Colonic mucosa (tissue), 4 donors: ENCODE measurements around the gene RYK. TPM values are rescaled to one million over a fixed set of nuclear protein-coding genes. Genes with fewer than 3 reads are reported as not detected.
"Not testable (repeated sequence)": the region's sequence is repeated elsewhere in the genome, so short reads cannot be mapped to it uniquely, and the experiment has no call there.

Experiments used
- DNase-seq: peaks from one replicate; pipeline ENCODE4 v3.0.0-alpha.2; 2020
- H3K27ac ChIP-seq: fragments of 200-600 bp; one replicate; pipeline ENCODE4 v1.8.0; 2021
- H3K27me3 ChIP-seq: fragments of 200-600 bp; one replicate; pipeline ENCODE4 v1.8.0; 2021
- H3K36me3 ChIP-seq: fragments of 200-600 bp; one replicate; pipeline ENCODE4 v1.8.0; 2021
- H3K4me1 ChIP-seq: fragments of 200-600 bp; one replicate; pipeline ENCODE4 v1.8.0; 2021; ENCODE audit warnings: mild to moderate bottlenecking
- H3K4me3 ChIP-seq: fragments of 200-600 bp; one replicate; pipeline ENCODE4 v1.8.0; 2021
- H3K9ac ChIP-seq, 2 donors: one replicate each; pipeline ENCODE4 v1.7.0; 2013; ENCODE audit warnings: control low read depth in 2 of 2, low read depth in 2 of 2, low read length in 2 of 2
- H3K9me3 ChIP-seq: fragments of 200-600 bp; one replicate; pipeline ENCODE4 v1.8.0; 2021
- intact Hi-C: fragments of 100-400 bp; cut with DNase I; formaldehyde crosslinking; loops from one replicate; pipeline ENCODE4 v1.14.1; 2022
- total RNA-seq, 2 donors: library from RNA; stranded (reverse); fragmentation: NEBNext Ultra II Directional in 1 of 2; extraction: Animal tissue kit (Norgen Biotek cat#: 25700) in 1 of 2; gene quantifications; one replicate each; pipeline ENCODE4 v1.2.1, GENCODE V29; 2021
- TF ChIP-seq, protein P1 (sequence below): fragments of 200-600 bp; IDR thresholded peaks from one replicate; pipeline ENCODE4 v1.8.0; 2022; ENCODE audit warnings: antibody characterized with exemption, mild to moderate bottlenecking
- donor health status: healthy.
- donor health status: DM: no; HTN: no; CAD: no.
- donor health status: DM: no; HTN: no; CAD: no.

Gene RYK
- total RNA-seq, 2 donors from 2014 or later = 30.7 to 40.6 TPM

DNA sequence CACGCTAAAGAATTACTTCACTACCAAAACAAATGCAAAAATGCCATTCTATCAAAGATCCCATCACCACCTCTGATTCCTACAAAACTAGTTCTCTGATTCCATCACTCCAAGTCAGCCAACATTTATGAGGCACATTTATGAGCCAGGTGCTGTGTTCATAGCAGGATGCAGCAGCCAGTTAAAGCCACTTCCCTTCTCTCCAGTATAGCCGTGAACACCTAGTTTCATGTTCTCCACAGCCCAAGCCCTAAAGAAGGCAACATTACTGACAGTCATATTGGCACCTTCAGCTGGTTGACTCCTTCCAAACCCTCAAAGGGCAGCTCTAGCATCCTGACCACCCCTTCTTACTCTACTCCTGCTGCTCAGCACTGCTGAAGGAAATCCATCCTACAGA is 36.4 kb downstream of the RYK start:
- Histone ChIP-seq H3K4me3 (no peak overlapping the region), H3K4me1 (no peaks in the 10 kb centered on the region), H3K9ac (no peak overlapping the region), H3K36me3 (no peaks in the 10 kb centered on the region), H3K27ac (no peak overlapping the region), H3K9me3 (no peaks in the 10 kb centered on the region), H3K27me3 (no peaks in the 10 kb centered on the region)
- no peak for DNase-seq
- intact Hi-C loops = loop anchor here (5.0 kb wide), 3 partner anchors 83 to 282 kb away; no protein-coding TSS in a partner anchor
- TF ChIP-seq, protein P1, sequence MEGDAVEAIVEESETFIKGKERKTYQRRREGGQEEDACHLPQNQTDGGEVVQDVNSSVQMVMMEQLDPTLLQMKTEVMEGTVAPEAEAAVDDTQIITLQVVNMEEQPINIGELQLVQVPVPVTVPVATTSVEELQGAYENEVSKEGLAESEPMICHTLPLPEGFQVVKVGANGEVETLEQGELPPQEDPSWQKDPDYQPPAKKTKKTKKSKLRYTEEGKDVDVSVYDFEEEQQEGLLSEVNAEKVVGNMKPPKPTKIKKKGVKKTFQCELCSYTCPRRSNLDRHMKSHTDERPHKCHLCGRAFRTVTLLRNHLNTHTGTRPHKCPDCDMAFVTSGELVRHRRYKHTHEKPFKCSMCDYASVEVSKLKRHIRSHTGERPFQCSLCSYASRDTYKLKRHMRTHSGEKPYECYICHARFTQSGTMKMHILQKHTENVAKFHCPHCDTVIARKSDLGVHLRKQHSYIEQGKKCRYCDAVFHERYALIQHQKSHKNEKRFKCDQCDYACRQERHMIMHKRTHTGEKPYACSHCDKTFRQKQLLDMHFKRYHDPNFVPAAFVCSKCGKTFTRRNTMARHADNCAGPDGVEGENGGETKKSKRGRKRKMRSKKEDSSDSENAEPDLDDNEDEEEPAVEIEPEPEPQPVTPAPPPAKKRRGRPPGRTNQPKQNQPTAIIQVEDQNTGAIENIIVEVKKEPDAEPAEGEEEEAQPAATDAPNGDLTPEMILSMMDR = no peak

DNA sequence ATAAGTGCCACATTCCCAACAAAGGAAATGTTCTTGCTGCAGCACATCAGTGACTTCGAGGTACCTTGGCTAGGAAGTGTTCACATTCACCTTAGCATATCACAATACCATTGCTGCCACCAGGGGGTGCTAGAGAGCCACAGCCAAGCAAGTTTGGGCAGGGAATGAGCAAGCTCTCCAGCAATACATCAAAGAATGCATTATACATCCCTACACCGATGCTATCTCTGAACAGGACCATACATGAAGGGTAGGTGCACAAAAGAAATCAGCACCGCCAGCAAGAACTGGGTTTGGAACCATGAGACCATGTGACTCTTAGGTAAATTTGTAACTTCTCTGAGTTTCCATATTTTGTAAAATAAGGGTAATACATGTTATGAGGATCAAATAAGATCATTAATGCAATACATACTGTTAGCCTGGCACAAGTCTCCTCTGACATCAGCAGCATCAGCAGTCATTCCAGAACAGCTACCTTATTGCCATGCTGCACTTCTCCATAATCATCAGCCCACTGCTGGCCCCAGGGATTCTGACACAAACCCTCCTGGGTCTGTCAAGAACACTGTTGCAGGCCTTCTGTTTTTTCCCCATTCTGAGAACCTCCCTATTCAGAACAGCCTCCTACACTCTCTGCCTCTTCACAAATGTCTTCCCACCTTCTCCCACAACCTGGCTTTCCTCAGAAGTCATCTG is 37.5 kb downstream of the RYK start:
- intact Hi-C loops = loop anchor here (5.0 kb wide), 3 partner anchors 84 to 281 kb away; no protein-coding TSS in a partner anchor
- Histone ChIP-seq H3K9ac (no peak overlapping the region), H3K4me1 (no peaks in the 10 kb centered on the region), H3K36me3 (no peaks in the 10 kb centered on the region), H3K4me3 (no peak overlapping the region), H3K27ac (no peak overlapping the region), H3K27me3 (no peaks in the 10 kb centered on the region), H3K9me3 (no peaks in the 10 kb centered on the region)
- DNase-seq = peak; percentile 92
- TF ChIP-seq, protein P1 = peak; percentile 93

DNA sequence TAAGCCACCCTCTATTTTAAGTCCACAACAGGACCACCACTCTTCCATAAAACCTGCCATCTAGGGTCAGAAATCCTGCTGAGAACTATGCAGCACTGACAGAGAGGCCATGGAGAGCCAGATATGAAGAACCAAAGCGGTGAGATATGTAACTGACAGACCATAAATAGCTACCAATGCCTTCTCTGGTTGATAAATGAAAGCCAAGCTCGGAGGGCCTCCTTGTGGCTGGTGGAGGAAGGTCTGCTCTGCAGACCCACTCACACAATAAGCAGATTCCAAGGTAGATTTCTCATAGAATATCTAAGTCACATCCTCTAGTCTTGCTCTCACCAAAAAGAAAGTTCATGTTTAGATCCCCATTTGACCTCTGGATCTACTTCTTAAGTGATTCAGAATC is 38.9 kb downstream of the RYK start:
- H3K36me3 ChIP-seq = no peaks in the 10 kb centered on the region
- H3K27ac ChIP-seq = no peak overlapping the region
- TF ChIP-seq, protein P1 = no peak
- intact Hi-C loops = loop anchor here (5.0 kb wide), 3 partner anchors 86 to 279 kb away; no protein-coding TSS in a partner anchor
- H3K4me3 ChIP-seq = no peak overlapping the region
- no peaks in the 10 kb centered on the region for H3K9me3 ChIP-seq
- DNase-seq = no peak
- no peaks in the 10 kb centered on the region for H3K27me3 ChIP-seq
- H3K9ac ChIP-seq = no peak overlapping the region
- H3K4me1 ChIP-seq = no peaks in the 10 kb centered on the region

DNA sequence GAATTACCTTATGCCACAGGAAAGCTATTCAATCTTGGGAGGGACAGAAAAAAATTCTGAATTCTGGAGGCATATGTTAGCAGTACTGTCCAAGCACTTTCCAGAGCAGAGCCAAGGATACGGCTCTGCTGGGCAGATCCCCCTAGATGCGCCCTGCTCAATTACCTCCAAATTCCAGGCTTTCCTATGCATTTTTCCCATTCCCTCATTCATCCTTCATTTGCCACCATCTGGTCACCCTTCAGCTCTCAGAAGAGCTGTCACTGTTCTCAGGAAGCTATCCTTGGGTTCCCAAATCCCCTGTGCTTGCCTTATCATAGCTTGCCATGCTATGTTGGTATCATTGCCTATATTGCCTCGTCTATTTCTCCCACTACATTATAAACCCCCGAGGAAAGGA is 45.2 kb downstream of the RYK start:
- no peaks in the 10 kb centered on the region for H3K36me3 ChIP-seq
- TF ChIP-seq, protein P1 = no peak

DNA sequence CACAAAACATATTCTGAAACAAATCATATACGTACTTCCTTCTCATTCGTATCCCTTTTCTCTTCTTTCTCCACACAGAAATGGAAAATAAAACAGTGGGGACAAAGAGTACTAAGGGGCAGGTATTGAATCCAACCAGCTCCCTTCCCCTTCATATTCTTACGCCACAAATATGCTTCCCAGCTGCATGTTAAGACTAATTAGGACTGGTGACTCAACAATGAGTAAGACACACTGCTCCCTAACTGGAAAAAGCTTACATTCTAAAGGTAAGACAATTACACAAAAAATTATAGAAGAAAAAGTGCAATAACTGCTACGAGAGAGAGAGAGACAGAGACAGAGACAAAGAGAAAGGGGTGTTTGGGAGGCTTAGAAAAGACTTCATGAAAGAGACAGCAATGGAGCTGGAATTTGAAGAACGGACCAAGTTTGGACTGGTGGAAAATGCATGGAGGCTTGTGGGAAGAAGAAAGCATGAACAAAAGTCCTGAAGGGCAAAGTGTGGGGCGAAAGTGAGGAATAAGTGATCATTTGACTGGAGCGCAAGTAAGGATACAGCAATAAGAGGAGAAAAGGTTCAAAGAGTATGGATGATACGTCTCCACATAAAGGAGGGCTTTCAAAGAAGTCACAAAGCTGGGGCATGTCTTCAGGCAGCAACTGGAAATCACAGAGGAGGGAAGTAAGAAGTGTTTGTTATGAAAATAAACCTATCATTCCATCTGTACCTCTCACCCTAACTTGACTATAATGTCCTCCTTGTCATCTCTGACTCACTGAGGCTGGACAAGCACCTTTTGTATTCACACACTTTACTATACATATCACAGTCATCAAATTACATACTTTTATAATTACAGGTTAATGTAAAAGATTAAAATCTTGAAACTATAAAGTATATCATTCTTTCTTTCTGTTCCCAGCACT is 49.2 kb downstream of the RYK start:
- no peaks in the 10 kb centered on the region for H3K4me1 ChIP-seq
- H3K9ac ChIP-seq = no peak overlapping the region
- H3K4me3 ChIP-seq = no peak overlapping the region
- H3K27ac ChIP-seq = no peak overlapping the region
- no peak for DNase-seq
- H3K36me3 ChIP-seq = no peaks in the 10 kb centered on the region
- no peaks in the 10 kb centered on the region for H3K9me3 ChIP-seq
- intact Hi-C loops = no loop called here
- no peaks in the 10 kb centered on the region for H3K27me3 ChIP-seq
- TF ChIP-seq, protein P1 = no peak

More for the DNA sequence above, 45.2 kb downstream of the RYK start:
- intact Hi-C loops = no loop called here
- no peaks in the 10 kb centered on the region for H3K27me3 ChIP-seq
- H3K9me3 ChIP-seq = no peaks in the 10 kb centered on the region
- no peak overlapping the region for H3K27ac ChIP-seq
- no peak overlapping the region for H3K9ac ChIP-seq
- H3K4me3 ChIP-seq = no peak overlapping the region
- no peak for DNase-seq
- no peaks in the 10 kb centered on the region for H3K4me1 ChIP-seq

DNA sequence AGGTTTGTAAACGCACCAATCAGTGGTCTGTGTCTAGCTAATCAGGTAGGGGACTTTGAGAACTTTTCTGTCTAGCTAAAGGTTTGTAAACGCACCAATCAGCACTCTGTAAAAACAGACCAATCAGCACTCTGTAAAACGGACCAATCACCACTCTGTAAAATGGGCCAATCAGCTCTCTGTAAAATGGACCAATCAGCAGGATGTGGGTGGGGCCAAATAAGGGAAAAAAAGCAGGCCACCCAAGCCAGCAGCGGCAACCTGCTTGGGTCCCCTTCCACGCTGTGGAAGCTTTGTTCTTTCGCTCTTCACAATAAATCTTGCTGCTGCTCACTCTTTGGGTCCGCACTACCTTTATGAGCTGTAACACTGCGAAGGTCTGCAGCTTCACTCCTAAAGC is 50.8 kb downstream of the RYK start:
- H3K9ac ChIP-seq, DNase-seq, H3K4me3 ChIP-seq, H3K27me3 ChIP-seq, H3K36me3 ChIP-seq, H3K27ac ChIP-seq, H3K9me3 ChIP-seq, H3K4me1 ChIP-seq: not testable (repeated sequence)
- intact Hi-C loops = loop anchor here (5.0 kb wide), 1 partner anchor 102 kb away; no protein-coding TSS in a partner anchor
